Astrocyte of the spinal cord (primary cell): ENCODE data around the gene SLC25A28.
"Not testable (repeated sequence)": the region's sequence is repeated elsewhere in the genome, so short reads cannot be mapped to it uniquely, and the experiment has no call there.

Experiments
- DNase-seq: peaks from one replicate; pipeline ENCODE4 v3.0.0; 2011; ENCODE audit warnings: low read depth, low spot score
- H3K4me3 ChIP-seq: 2 replicates; pipeline ENCODE4 v1.5.1; 2011; ENCODE audit warnings: low read depth, mild to moderate bottlenecking, low read length, moderate library complexity
- in situ Hi-C: cut with HindIII; loops from 2 replicates; pipeline ENCODE4 v1.10.0; 2017; ENCODE audit warnings: low sequenced_read_pairs
- TF ChIP-seq, protein P1 (sequence below): IDR thresholded peaks from 2 replicates; pipeline ENCODE4 v1.5.1; 2012; ENCODE audit warnings: low read depth, mild to moderate bottlenecking, low read length, inconsistent platforms

Gene SLC25A28

DNA sequence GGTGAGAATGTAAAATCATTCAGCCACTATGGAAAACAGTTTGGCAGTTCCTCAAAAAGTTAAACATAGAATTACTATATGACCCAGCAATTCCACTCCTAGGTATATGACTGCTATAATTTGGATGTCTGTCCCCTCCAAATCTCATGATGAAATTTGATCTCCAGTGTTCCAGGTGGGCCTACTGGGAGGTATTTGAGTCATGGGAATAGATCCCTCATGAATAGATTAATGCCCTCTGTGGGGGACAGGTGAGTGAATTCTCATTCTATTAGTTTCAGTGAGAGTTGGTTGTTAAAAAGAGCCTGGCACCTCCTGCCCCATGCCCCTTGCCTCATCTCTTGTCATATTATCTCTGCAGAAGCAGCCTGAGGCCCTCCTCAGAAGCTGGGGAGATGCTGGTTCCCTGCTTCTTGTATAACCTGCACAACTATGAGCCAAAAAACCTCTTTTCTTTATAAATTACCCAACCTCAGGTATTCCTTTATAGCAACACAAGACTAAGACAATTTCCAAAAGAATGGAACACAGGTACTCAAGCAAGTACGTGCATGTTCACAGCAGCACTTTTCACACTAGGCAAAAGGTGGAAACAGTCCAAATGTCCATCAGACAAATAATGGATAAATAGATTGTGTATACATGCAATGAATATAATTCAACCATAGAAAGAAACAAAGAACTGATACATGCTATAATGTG lies 8.8 kb upstream of the SLC25A28 start:
- no peak overlapping the region for H3K4me3 ChIP-seq
- no peak for DNase-seq
- in situ Hi-C loops: no loop called here
- TF ChIP-seq, protein P1, sequence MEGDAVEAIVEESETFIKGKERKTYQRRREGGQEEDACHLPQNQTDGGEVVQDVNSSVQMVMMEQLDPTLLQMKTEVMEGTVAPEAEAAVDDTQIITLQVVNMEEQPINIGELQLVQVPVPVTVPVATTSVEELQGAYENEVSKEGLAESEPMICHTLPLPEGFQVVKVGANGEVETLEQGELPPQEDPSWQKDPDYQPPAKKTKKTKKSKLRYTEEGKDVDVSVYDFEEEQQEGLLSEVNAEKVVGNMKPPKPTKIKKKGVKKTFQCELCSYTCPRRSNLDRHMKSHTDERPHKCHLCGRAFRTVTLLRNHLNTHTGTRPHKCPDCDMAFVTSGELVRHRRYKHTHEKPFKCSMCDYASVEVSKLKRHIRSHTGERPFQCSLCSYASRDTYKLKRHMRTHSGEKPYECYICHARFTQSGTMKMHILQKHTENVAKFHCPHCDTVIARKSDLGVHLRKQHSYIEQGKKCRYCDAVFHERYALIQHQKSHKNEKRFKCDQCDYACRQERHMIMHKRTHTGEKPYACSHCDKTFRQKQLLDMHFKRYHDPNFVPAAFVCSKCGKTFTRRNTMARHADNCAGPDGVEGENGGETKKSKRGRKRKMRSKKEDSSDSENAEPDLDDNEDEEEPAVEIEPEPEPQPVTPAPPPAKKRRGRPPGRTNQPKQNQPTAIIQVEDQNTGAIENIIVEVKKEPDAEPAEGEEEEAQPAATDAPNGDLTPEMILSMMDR: no peak

DNA sequence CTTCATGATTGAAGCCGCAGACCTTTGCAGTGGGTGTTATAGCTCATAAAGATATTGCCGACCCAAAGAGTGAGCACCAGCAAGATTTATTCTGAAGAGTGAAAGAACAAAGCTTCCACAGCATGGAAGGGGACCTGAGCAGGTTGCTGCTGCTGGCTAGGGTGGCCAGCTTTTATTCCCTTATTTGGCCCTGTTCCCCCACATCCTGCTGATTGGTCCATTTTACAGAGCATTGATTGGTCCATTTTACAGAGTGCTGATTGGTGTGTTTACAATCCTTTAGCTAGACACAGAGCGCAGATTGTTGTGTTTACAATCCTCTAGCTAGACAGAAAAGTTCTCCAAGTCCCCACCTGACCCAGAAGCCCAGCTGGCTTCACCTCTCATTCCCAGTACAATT lies 4.9 kb upstream of the SLC25A28 start:
- H3K4me3 ChIP-seq, in situ Hi-C loops, DNase-seq: not testable (repeated sequence)

DNA sequence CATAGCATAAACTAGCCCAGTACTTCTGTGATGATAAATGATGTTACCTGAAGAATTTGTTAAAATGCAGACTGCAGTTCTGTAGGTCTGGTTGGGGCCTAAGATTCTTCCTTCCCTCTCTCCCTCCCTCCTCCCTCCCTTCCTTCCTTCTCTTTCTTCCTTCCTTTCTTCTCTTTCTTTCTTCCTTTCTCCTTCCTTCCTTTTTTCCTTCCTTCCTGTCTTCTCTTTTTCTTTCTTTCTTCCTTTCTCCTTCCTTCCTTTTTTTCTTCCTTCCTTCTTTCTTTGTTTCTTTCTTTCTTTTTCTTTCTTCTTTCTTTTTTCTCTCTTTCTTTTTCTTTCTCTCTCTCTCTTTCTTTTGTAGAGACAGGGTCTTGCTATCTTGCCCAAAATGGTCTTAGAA lies 3.7 kb upstream of the SLC25A28 start:
- DNase-seq: no peak
- TF ChIP-seq, protein P1: no peak
- H3K4me3 ChIP-seq: no peak overlapping the region
- in situ Hi-C loops: no loop called here

DNA sequence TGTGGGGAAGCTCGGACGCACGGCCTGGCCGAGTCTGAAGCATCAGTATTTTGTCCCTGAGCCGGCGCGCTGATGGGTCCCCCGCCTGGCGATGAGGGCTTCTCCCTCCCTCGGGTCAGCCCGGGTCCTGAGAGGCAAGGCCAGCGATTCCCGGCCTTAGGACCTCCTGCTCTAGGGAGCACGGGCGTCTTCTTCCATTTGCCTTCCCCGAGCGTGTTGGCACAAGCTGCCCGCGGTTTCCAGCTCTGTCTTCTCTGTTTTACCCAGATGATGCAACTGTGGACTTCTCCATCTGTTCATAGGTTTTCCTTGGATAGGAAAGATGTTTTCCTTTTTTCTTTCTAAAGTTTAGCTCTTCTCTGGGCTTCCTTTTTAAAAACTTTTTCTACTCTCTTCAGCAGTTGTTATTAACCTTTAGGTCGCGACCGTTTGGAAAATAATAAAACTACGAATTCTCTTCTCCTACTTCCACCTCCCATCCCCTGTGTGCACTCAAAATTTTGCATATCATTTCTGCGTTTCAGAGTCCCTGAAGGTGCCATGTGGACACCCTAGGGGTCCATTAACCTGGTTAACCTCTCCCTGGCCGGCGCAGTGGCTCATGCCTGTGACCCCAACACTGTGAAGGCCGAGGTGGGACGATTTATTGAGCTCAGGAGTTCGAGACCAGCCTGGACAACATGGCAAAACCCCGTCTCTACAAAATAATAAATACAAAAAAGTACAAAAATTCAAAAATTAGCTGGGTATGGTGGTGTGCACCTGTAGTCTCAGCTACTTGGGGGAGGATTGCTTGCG lies 1.4 kb upstream of the SLC25A28 start:
- in situ Hi-C loops: no loop called here
- no peak for DNase-seq
- H3K4me3 ChIP-seq: peak overlapping the region; percentile 92
- TF ChIP-seq, protein P1: no peak

DNA sequence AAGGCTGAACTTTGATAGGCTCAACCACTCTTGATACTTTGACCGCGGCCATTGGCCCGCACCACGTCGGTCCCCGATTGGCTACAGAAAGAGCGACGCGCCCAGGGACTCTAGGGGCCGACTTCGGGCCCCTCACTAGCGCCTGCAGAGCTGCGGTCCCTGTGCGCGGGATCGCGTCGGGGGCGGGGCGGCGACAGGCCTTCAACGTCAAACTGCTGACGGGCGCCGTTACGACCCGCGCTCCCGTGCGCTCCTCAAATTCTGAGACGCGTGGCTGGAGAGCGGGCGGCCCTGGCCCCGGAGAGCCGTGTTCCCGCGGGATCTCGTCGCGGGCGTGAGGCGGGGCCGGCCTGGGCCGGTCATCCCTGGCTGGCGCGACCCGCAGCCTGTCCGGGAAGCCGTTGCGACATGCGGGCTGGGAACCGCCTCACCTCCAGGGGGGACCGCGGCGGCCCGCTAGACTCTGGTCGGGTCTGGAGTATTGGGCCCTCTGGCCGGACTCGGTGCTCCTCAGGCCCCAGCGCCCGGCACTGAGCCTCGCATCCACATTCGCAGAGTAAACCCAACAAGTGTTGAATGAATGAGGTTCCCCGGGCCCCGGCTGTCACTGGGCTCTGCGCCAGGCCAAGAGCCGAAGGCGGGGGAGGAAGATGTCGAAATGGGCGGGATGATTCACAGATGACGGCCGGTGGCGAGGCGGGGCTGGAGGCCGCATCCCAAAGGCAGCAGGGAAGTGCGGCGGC lies 643 bp upstream of the SLC25A28 start:
- peak overlapping the region; percentile 92 for H3K4me3 ChIP-seq
- TF ChIP-seq, protein P1: no peak
- peak; percentile 97 for DNase-seq
- in situ Hi-C loops: no loop called here

DNA sequence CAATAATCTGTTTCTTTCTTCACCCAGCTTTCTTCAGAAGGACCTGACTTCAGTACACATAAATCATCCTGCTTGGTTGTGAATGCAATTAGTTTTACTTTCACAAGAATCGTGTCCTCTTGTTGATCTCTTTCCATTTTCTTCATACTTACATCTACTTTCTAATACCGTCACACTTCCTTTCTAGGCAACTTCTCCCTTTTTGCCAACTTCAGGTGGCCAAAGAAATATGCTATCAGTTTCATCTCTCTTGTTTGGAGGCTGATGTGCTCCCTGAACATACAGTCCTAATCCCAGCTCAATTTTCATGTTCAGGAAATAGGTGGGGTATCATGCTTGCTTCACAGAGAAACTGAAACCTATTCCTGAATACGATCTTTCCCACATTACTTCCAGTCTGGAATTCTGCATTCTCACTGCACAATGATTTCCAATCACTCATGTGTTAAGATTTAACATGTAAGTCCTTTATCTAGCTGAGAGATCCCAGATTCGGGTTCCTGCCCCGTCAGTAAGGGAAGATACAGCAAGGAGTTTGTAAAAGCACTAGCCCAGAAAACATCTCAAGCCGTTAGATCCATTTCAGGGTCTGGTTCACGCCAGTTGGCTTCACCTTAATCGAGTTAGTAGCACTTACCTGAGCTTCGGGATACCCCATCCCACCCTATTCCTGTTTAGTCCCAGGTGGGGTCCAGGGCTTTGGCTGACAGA lies 994 bp downstream of the SLC25A28 start:
- in situ Hi-C loops: no loop called here
- DNase-seq: peak; percentile 25
- TF ChIP-seq, protein P1: no peak
- peak overlapping the region; percentile 92 for H3K4me3 ChIP-seq
